WERI-Rb-1 (cell line): ENCODE results near the gene USH1C.
A peak's percentile ranks its signal among the peaks of the same experiment; 100 is the strongest.

Experiments used
- DNase-seq: peaks from one replicate; pipeline ENCODE4 v3.0.0-alpha.2; 2020
- H3K27ac ChIP-seq: fragments of 250-450 bp; sonication (Bioruptor Pico); 2 replicates; pipeline ENCODE4 v1.5.1; 2020; ENCODE audit warnings: mild to moderate bottlenecking, moderate library complexity
- H3K27me3 ChIP-seq: fragments of 250-450 bp; sonication (Bioruptor Pico); 2 replicates; pipeline ENCODE4 v1.5.1; 2021; ENCODE audit warnings: mild to moderate bottlenecking, low read depth, moderate library complexity; ENCODE audit not compliant: insufficient read depth, severe bottlenecking
- H3K36me3 ChIP-seq: fragments of 250-450 bp; sonication (Bioruptor Pico); 2 replicates; pipeline ENCODE4 v1.5.1; 2020; ENCODE audit warnings: mild to moderate bottlenecking, moderate library complexity
- H3K4me3 ChIP-seq: 2 replicates; pipeline ENCODE4 v1.5.1; 2011; ENCODE audit warnings: low read depth, mild to moderate bottlenecking, control low read depth, low read length
- H3K9me3 ChIP-seq: fragments of 250-450 bp; sonication (Bioruptor Pico); 2 replicates; pipeline ENCODE4 v1.5.1; 2021; ENCODE audit warnings: mild to moderate bottlenecking, moderate library complexity; ENCODE audit not compliant: severe bottlenecking
- CTCF ChIP-seq: IDR thresholded peaks from 2 replicates; pipeline ENCODE4 v1.5.1; 2011; ENCODE audit warnings: low read depth, mild to moderate bottlenecking, control low read depth, inconsistent platforms, low read length

The USH1C gene

GRCh38 chr11:17515443-17516176 is 28.6 kb downstream of the USH1C start:
- Histone ChIP-seq H3K27ac (no peak overlapping the region), H3K36me3 (no peaks in the 10 kb centered on the region)

GRCh38 chr11:17514476-17514875 is 29.7 kb downstream of the USH1C start:
- no peak for TF ChIP-seq CTCF
- Histone ChIP-seq H3K27me3 (no peaks in the 10 kb centered on the region), H3K36me3 (no peaks in the 10 kb centered on the region)

More at GRCh38 chr11:17515443-17516176, 28.6 kb downstream of the USH1C start:
- H3K4me3 ChIP-seq: no peak overlapping the region
- DNase-seq: no peak
- H3K9me3 ChIP-seq: no peaks in the 10 kb centered on the region
- no peak for TF ChIP-seq CTCF
- no peaks in the 10 kb centered on the region for H3K27me3 ChIP-seq

GRCh38 chr11:17513853-17514252 is 30.4 kb downstream of the USH1C start:
- TF ChIP-seq CTCF: no peak
- DNase-seq: no peak
- H3K27me3 ChIP-seq: no peaks in the 10 kb centered on the region
- H3K9me3 ChIP-seq: no peaks in the 10 kb centered on the region
- no peak overlapping the region for H3K4me3 ChIP-seq
- no peak overlapping the region for H3K27ac ChIP-seq
- H3K36me3 ChIP-seq: no peaks in the 10 kb centered on the region

More at GRCh38 chr11:17514476-17514875, 29.7 kb downstream of the USH1C start:
- Histone ChIP-seq H3K4me3 (no peak overlapping the region), H3K27ac (no peak overlapping the region), H3K9me3 (no peaks in the 10 kb centered on the region)
- no peak for DNase-seq

GRCh38 chr11:17512101-17512500 is 32.1 kb downstream of the USH1C start:
- no peak for DNase-seq
- Histone ChIP-seq H3K9me3 (no peaks in the 10 kb centered on the region), H3K27me3 (no peaks in the 10 kb centered on the region), H3K36me3 (no peaks in the 10 kb centered on the region), H3K4me3 (no peak overlapping the region), H3K27ac (no peak overlapping the region)
- TF ChIP-seq CTCF: no peak

GRCh38 chr11:17511571-17511970 is 32.6 kb downstream of the USH1C start:
- peak; percentile 86 for DNase-seq
- H3K27ac ChIP-seq: no peak overlapping the region
- H3K4me3 ChIP-seq: no peak overlapping the region
- H3K9me3 ChIP-seq: no peaks in the 10 kb centered on the region
- no peaks in the 10 kb centered on the region for H3K27me3 ChIP-seq
- TF ChIP-seq CTCF: no peak
- no peaks in the 10 kb centered on the region for H3K36me3 ChIP-seq
